HepG2 (cell line): ENCODE results near the gene ATG2B. TPM values are rescaled to one million over a fixed set of nuclear protein-coding genes. Genes with fewer than 3 reads are reported as not detected.

Experiments used
- ARID3A ChIP-seq: IDR thresholded peaks from 2 replicates; pipeline ENCODE4 v1.6.1; 2012; ENCODE audit warnings: low read depth, low read length, improper control_type of control experiment
- GRHL1 ChIP-seq: sonication (generic); formaldehyde crosslinking; conservative IDR thresholded peaks from 2 replicates; pipeline ENCODE4 v1.8.0; 2022; ENCODE audit warnings: missing genetic modification reagents
- HMG20B ChIP-seq: conservative IDR thresholded peaks from 2 replicates; pipeline ENCODE4 v1.6.1; 2016; ENCODE audit warnings: missing genetic modification reagents, missing compliant biosample characterization
- MAX ChIP-seq: IDR thresholded peaks from 2 replicates; pipeline ENCODE4 v1.6.1; 2012; ENCODE audit warnings: inconsistent platforms
- MNT ChIP-seq: fragments of 450-650 bp; IDR thresholded peaks from 2 replicates; pipeline ENCODE4 v1.6.1; 2016
- NFKB2 ChIP-seq: sonication (generic); formaldehyde crosslinking; IDR thresholded peaks from 2 replicates; pipeline ENCODE4 v1.4.0; 2020; ENCODE audit warnings: missing genetic modification reagents, borderline replicate concordance
- NFYB ChIP-seq: sonication (generic); formaldehyde crosslinking; IDR thresholded peaks from 2 replicates; pipeline ENCODE4 v1.4.0; 2020; ENCODE audit warnings: missing genetic modification reagents
- PBX3 ChIP-seq: sonication (generic); formaldehyde crosslinking; IDR thresholded peaks from 2 replicates; pipeline ENCODE4 v1.8.1; 2023; ENCODE audit warnings: missing genetic modification reagents, inconsistent platforms, borderline replicate concordance
- POGK ChIP-seq: sonication (generic); formaldehyde crosslinking; conservative IDR thresholded peaks from 2 replicates; pipeline ENCODE4 v1.8.0; 2022; ENCODE audit warnings: mild to moderate bottlenecking, moderate library complexity, missing genetic modification reagents
- POLR2AphosphoS2 ChIP-seq: IDR thresholded peaks from 2 replicates; pipeline ENCODE4 v1.6.1; 2011; ENCODE audit warnings: low read depth, low read length, improper control_type of control experiment
- SNRNP70 ChIP-seq: fragments of 200-400 bp; formaldehyde crosslinking; IDR thresholded peaks from 2 replicates; pipeline ENCODE4 v1.6.1; 2017; ENCODE audit warnings: mild to moderate bottlenecking, low read depth, low read length, moderate library complexity
- SRSF9 ChIP-seq: fragments of 200-400 bp; formaldehyde crosslinking; IDR thresholded peaks from 2 replicates; pipeline ENCODE4 v1.6.1; 2018; ENCODE audit warnings: borderline replicate concordance, mild to moderate bottlenecking, low read depth, low read length; ENCODE audit not compliant: insufficient read depth, poor library complexity, severe bottlenecking
- TEF ChIP-seq: sonication (generic); formaldehyde crosslinking; IDR thresholded peaks from 2 replicates; pipeline ENCODE4 v1.5.0; 2020; ENCODE audit warnings: missing genetic modification reagents
- ZNF343 ChIP-seq: sonication (generic); formaldehyde crosslinking; IDR thresholded peaks from 2 replicates; pipeline ENCODE4 v1.4.0; 2020; ENCODE audit warnings: mild to moderate bottlenecking, missing genetic modification reagents
- ZNF44 ChIP-seq: sonication (generic); formaldehyde crosslinking; IDR thresholded peaks from 2 replicates; pipeline ENCODE4 v1.5.1; 2020; ENCODE audit warnings: mild to moderate bottlenecking, missing genetic modification reagents
- ZNF558 ChIP-seq: sonication (generic); formaldehyde crosslinking; IDR thresholded peaks from 2 replicates; pipeline ENCODE4 v1.9.0; 2022; ENCODE audit warnings: mild to moderate bottlenecking, missing genetic modification reagents, borderline replicate concordance
- polyA plus RNA-seq, 8 experiments: library from polyadenylated mRNA; depleted of rRNA in 3 of 8; stranded (reverse) in 7 of 8; unstranded in 1 of 8; fragments of >200 nt; fragmentation: Illumina TruSeq in 4 of 8; extraction: Trizol in 4 of 8; gene quantifications; 2 replicates each; pipeline versions ENCODE4 v1.2.1 to v1.2.3, GENCODE V29; 2011 to 2016; ENCODE audit warnings: low read depth in 4 of 8, missing spikeins in 1 of 8, mixed read lengths in 1 of 8; ENCODE audit not compliant: insufficient read depth in 1 of 8
- total RNA-seq, 5 experiments: library from RNA; depleted of rRNA; stranded (reverse); fragments of >200 nt; fragmentation: Illumina TruSeq; extraction: Trizol; gene quantifications; 2 replicates each; pipeline ENCODE4 v1.2.3, GENCODE V29; 2016; ENCODE audit warnings: low read depth in 1 of 5

ATG2B gene
- total and polyA plus RNA-seq, 2 of the 13 experiments (the other 11 are each of a cell fraction or from before 2014, with no cell fraction given), result 7.4 to 7.5 TPM

GRCh38 chr14:96362071-96362964, 823 bp downstream of the ATG2B start (continued):
- TF ChIP-seq SNRNP70 (no peak), HMG20B (CRISPR knock-in tag) (0 out of 2 replicates have a peak, but pooled peaks have one; percentile 11), ARID3A (no peak), SRSF9 (no peak), ZNF44 (CRISPR knock-in tag) (no peak), MNT (peak; percentile 98), POLR2AphosphoS2 (no peak), ZNF343 (CRISPR knock-in tag) (no peak), TEF (no peak), NFKB2 (CRISPR knock-in tag) (no peak; the same call in 1 of the 2 replicates), POGK (CRISPR knock-in tag) (no peak), MAX (peak; percentile 61; the same call in 1 of the 2 replicates), NFYB (CRISPR knock-in tag) (no peak), GRHL1 (CRISPR knock-in tag) (no peak), ZNF558 (CRISPR knock-in tag) (no peak), PBX3 (CRISPR knock-in tag) (no peak)
